Peyer's patch (tissue), 4 donors: Measurements from ENCODE around the gene DBP. TPM values are rescaled to one million over a fixed set of nuclear protein-coding genes. Genes with fewer than 3 reads are reported as not detected.
A peak's percentile ranks its signal among the peaks of the same experiment; 100 is the strongest.

Experiments used
- DNase-seq, 3 donors: peaks; one replicate each; pipeline ENCODE4 v3.0.0-alpha.2; 2017 to 2019
- H3K27ac ChIP-seq, 4 donors: fragments of 200-600 bp; sonication (generic); one replicate each; pipeline ENCODE4 v1.5.1; 2016 to 2019
- H3K27me3 ChIP-seq, 2 donors: fragments of 200-600 bp; sonication (generic); one replicate each; pipeline ENCODE4 v1.5.1; 2019
- H3K36me3 ChIP-seq, 3 donors: fragments of 200-600 bp; sonication (generic); one replicate each; pipeline ENCODE4 v1.5.1; 2016 to 2019
- H3K4me1 ChIP-seq, 4 donors: fragments of 200-600 bp; sonication (generic); one replicate each; pipeline ENCODE4 v1.5.1; 2016 to 2019
- H3K4me3 ChIP-seq, 4 donors: fragments of 200-600 bp; sonication (generic); 1 replicate in 3 of 4; 2 replicates in 1 of 4; pipeline ENCODE4 v1.5.1; 2016 to 2019; ENCODE audit warnings: mild to moderate bottlenecking in 1 of 4
- H3K9me3 ChIP-seq, 4 donors: fragments of 200-600 bp; sonication (generic); one replicate each; pipeline ENCODE4 v1.5.1; 2016 to 2019; ENCODE audit warnings: mild to moderate bottlenecking in 1 of 4
- CTCF ChIP-seq, 6 experiments: fragments of 450-650 bp in 4 of 6; fragments of 200-600 bp in 2 of 6; sonication (generic) in 1 of 6; IDR thresholded peaks; one replicate each; pipeline ENCODE4 v1.5.1; 2017 to 2019; ENCODE audit warnings: antibody characterized with exemption in 6 of 6, mild to moderate bottlenecking in 3 of 6, moderate library complexity in 1 of 6
- POLR2A ChIP-seq, 2 donors: fragments of 450-650 bp; IDR thresholded peaks; one replicate each; pipeline ENCODE4 v1.5.1; 2017; ENCODE audit warnings: antibody characterized with exemption in 2 of 2, mild to moderate bottlenecking in 2 of 2, moderate library complexity in 2 of 2
- total RNA-seq, 4 donors: library from RNA; depleted of rRNA; stranded (reverse); fragments of >200 nt; gene quantifications; one replicate each; pipeline ENCODE4 v1.1.0, GENCODE V29; 2016

DBP gene
- total RNA-seq, 4 donors from 2014 or later: 9.9 to 51.5 (median 35.8) TPM

DNA sequence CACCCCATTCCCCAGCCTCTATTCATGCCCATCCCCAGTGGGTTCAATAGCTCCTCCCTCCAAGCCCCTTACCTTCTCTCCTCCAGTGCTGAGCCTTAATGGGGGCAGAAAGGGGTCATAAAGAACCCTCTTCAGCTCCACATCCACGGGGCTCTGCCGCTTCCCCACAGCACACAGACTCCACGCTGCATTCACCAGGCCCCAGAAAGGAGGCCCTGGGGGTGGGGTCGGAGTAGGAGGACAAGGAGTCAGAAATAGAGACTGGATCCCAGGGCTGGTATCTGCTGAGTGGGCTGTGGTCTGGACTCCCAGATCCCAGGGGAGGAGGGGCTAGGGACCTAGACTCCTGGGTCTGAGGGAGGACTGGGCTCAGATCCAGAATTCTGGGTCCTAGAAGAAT lies 7.2 kb upstream of the DBP start:
- Histone ChIP-seq H3K27me3 (no peaks in the 10 kb centered on the region), H3K9me3 (no peaks in the 10 kb centered on the region), H3K4me1 (peaks cover 0 to 25% (median 0%) of the 10 kb centered on the region in 4 donors), H3K4me3 (no peak overlapping the region), H3K27ac (peak overlapping the region in 1 of 4 donors; percentile 94), H3K36me3 (no peaks in the 10 kb centered on the region)
- no peak for DNase-seq
- no peak for TF ChIP-seq POLR2A (IDR thresholded peaks at IDR 0.05)

DNA sequence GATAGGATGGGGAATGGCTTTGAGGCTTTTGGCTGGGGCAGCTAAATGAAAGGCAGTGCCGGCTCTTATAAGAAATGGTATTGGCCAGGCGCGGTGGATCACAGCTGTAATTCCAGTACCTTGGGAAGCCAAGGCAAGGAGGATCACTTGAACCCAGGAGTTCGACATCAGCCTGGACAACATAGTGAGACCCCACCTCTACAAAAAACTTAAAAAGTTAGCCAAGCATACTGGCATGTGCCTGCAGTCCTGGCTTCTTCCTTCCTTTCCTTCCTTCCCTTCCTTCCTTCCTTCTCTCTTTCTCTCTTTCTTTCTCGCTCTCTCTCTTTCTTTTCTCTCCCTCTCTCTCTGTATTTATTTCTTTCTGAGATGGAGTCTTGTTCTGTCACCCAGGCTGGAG lies 5.7 kb upstream of the DBP start:
- no peaks in the 10 kb centered on the region for H3K27me3 ChIP-seq
- no peaks in the 10 kb centered on the region for H3K36me3 ChIP-seq
- no peak overlapping the region for H3K27ac ChIP-seq
- DNase-seq: no peak
- no peak for TF ChIP-seq POLR2A (IDR thresholded peaks at IDR 0.05)
- no peak for TF ChIP-seq CTCF (IDR thresholded peaks at IDR 0.05)
- H3K4me3 ChIP-seq: no peak overlapping the region
- no peaks in the 10 kb centered on the region for H3K9me3 ChIP-seq
- H3K4me1 ChIP-seq: peaks cover 0 to 36% (median 1%) of the 10 kb centered on the region in 4 donors

GRCh38 chr19:48641850-48642249 lies 4.7 kb upstream of the DBP start:
- TF ChIP-seq CTCF (IDR thresholded peaks at IDR 0.05): no peak
- no peak for TF ChIP-seq POLR2A (IDR thresholded peaks at IDR 0.05)
- H3K4me3 ChIP-seq: no peak overlapping the region
- no peak overlapping the region for H3K27ac ChIP-seq
- H3K4me1 ChIP-seq: peaks cover 0 to 36% (median 1%) of the 10 kb centered on the region in 4 donors
- H3K36me3 ChIP-seq: no peaks in the 10 kb centered on the region
- DNase-seq: no peak
- no peaks in the 10 kb centered on the region for H3K27me3 ChIP-seq
- H3K9me3 ChIP-seq: no peaks in the 10 kb centered on the region

- peaks cover 0 to 25% (median 6%) of the 10 kb centered on the region in 4 donors for H3K4me1 ChIP-seq
- no peaks in the 10 kb centered on the region for H3K9me3 ChIP-seq
- no peaks in the 10 kb centered on the region for H3K27me3 ChIP-seq
- no peaks in the 10 kb centered on the region for H3K36me3 ChIP-seq
- peak overlapping the region in 2 of 4 donors; percentile 6 to 19 for H3K4me3 ChIP-seq
- TF ChIP-seq CTCF (IDR thresholded peaks at IDR 0.05) (no peak), POLR2A (IDR thresholded peaks at IDR 0.05) (no peak)
- H3K27ac ChIP-seq: peak overlapping the region in 3 of 4 donors; percentile 28 to 98 (median 96)
- DNase-seq: peak in 2 of 3 donors; percentile 54 to 64
Observed at GRCh38 chr19:48639483-48640375, 2.5 kb upstream of the DBP start.

DNA sequence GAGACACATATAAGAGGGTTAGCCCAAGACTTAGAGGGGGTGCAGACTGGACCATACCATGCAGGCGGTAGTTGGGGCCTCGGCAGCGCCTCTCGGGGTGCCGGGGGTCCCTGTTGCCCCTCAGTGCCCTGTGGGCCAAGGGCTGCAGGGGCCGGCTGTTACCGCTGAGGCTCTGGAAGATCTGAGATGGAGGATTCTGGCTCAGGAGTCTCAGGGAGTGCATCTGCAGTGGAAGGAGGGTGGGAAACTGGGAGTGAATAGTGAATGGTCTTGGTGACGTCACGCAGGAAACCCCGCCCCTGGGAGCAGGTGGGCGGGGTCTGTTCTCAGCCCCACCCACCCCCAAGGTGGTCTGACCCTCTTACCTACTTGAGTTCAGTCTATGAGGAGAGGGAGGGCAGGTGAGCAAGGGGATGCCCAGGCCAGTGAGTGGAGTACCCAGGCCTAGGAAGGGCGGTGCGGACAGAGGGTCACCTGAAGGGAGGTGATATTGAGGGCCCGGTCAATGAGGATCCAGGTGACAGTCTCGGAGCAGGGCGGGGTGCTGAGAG lies 1.7 kb upstream of the DBP start:
- Histone ChIP-seq H3K4me3 (peak overlapping the region in 3 of 4 donors; percentile 70 to 91 (median 77)), H3K9me3 (no peaks in the 10 kb centered on the region), H3K27ac (peak overlapping the region; percentile 96 to 98 (median 96)), H3K36me3 (no peaks in the 10 kb centered on the region), H3K4me1 (peaks cover 2 to 26% (median 11%) of the 10 kb centered on the region in 4 donors), H3K27me3 (no peaks in the 10 kb centered on the region)
- TF ChIP-seq POLR2A (IDR thresholded peaks at IDR 0.05): no peak
- TF ChIP-seq CTCF (IDR thresholded peaks at IDR 0.05): no peak
- no peak for DNase-seq
